ENCODE data around the gene GRIN2C. TPM values are rescaled to one million over a fixed set of nuclear protein-coding genes. Genes with fewer than 3 reads are reported as not detected.

Gene GRIN2C
- total RNA-seq, 2 experiments from 2014 or later = not detected

DNA sequence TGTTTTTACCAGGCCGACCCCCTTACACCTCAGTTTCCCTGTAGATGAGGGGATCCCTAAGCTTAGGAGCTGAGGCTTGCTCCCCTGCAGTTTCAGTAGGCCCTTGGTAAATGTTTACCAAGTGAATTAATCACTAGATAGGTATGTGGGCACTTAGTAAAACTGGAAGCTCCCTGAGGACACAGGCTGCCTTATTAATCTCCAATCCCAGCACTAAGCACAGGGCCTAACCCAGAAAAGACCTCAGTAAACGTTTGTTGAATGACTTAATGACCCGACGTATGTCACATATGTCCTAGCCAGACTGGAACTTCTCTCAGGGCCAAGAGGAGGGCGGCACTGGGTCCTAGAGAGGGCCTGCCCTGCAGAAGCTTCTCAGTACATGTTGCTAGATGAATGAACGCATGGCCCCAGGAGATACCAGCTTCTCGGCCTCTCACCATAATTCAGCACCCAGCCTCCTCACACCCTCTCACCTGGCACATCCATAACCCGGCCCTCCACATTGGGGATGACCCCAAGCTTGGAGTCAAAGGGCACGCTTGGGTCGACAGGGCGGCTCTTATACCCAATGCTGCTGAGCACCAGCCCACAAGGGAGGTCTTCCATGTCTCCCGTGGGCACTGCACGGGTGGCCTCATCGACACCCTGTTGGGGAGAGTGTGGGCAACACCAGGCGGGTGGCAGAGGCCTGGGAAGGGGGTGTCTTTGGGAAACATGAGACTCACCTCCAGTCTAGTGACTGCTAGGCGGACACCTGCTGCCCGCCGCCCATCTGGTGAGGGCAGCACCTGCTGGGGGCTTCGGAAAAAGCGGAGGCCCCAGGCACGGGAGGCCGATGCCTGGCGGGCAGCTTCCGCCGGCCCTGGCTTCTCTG is 4.0 kb upstream of the GRIN2C start:
- peaks cover 29 to 36% of the 10 kb centered on the region in 2 experiments for H3K27me3 ChIP-seq (ENCODE audit: control insufficient read depth in 1 of 2, insufficient read depth in 2 of 2, low read length in 2 of 2)
- POLR2A ChIA-PET = no interaction called here
- CTCF ChIA-PET = interaction anchor here (1.9 to 3.0 kb wide), 2 partner anchors 72 to 206 kb away, joined by 10 to 16 read pairs; no protein-coding TSS in a partner anchor
- no peak overlapping the region for H3K4me3 Mint-ChIP-seq
- H3K36me3 ChIP-seq (ENCODE audit: insufficient read depth, low read length) = no peaks in the 10 kb centered on the region
- H3K4me3 ChIP-seq (ENCODE audit: low read length) = no peak overlapping the region
- intact Hi-C loops (cut with DNase I, micrococcal nuclease) = loop anchor here in 1 of 2 experiments (5.0 kb wide), 1 partner anchor 116 kb away; the partner anchor contains the start of gene NHERF1
- peaks cover 19% of the 10 kb centered on the region for H3K4me1 Mint-ChIP-seq (ENCODE audit: low read depth)
- peaks cover 37% of the 10 kb centered on the region for H3K4me1 ChIP-seq (ENCODE audit: insufficient read depth, low read length)
- no peak overlapping the region for H3K27ac Mint-ChIP-seq
- TF ChIP-seq, protein P1, sequence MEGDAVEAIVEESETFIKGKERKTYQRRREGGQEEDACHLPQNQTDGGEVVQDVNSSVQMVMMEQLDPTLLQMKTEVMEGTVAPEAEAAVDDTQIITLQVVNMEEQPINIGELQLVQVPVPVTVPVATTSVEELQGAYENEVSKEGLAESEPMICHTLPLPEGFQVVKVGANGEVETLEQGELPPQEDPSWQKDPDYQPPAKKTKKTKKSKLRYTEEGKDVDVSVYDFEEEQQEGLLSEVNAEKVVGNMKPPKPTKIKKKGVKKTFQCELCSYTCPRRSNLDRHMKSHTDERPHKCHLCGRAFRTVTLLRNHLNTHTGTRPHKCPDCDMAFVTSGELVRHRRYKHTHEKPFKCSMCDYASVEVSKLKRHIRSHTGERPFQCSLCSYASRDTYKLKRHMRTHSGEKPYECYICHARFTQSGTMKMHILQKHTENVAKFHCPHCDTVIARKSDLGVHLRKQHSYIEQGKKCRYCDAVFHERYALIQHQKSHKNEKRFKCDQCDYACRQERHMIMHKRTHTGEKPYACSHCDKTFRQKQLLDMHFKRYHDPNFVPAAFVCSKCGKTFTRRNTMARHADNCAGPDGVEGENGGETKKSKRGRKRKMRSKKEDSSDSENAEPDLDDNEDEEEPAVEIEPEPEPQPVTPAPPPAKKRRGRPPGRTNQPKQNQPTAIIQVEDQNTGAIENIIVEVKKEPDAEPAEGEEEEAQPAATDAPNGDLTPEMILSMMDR (IDR thresholded peaks at IDR 0.05) = no peak
- no peak for DNase-seq
- peaks cover 0 to 12% of the 10 kb centered on the region in 2 experiments for H3K9me3 ChIP-seq (ENCODE audit: control insufficient read depth in 1 of 2, insufficient read depth in 1 of 2, low read length in 2 of 2)
- H3K27ac ChIP-seq (ENCODE audit: low read depth in 1 of 2, low read length in 2 of 2) = no peak overlapping the region
- peaks cover 35% of the 10 kb centered on the region for H3K27me3 Mint-ChIP-seq
- H3K36me3 Mint-ChIP-seq (ENCODE audit: low read depth) = no peaks in the 10 kb centered on the region
- no peak for ATAC-seq (ENCODE audit: poor library complexity)
- no peaks in the 10 kb centered on the region for H3K9me3 Mint-ChIP-seq

DNA sequence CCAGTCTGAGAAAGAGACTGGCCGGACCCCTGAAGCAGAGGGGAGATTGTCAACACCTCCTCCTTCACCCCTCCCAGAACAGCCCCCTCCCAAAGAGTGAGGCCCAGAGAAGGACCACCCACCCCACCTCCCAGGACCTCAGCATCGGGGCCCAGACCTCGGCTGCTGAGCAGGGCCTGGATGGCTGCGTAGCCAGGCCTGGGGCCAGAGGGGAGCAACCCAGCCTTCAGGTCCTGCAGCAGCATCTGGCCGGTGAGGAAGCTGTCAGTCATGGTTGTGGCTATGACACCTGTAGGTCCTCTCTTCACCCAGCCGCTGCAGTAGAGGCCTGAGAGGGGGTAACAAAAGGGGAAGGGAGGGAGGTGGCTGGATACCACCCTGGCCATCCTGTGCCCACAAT is 3.2 kb upstream of the GRIN2C start:
- Histone ChIP-seq H3K9me3 (ENCODE audit: control insufficient read depth in 1 of 2, insufficient read depth in 1 of 2, low read length in 2 of 2) (peaks cover 0 to 12% of the 10 kb centered on the region in 2 experiments), H3K27me3 (ENCODE audit: control insufficient read depth in 1 of 2, insufficient read depth in 2 of 2, low read length in 2 of 2) (peaks cover 30 to 40% of the 10 kb centered on the region in 2 experiments), H3K4me1 (ENCODE audit: insufficient read depth, low read length) (peaks cover 37% of the 10 kb centered on the region), H3K4me3 (ENCODE audit: low read length) (no peak overlapping the region), H3K27ac (ENCODE audit: low read depth in 1 of 2, low read length in 2 of 2) (no peak overlapping the region), H3K36me3 (ENCODE audit: insufficient read depth, low read length) (no peaks in the 10 kb centered on the region)
- ChIA-PET CTCF (interaction anchor here (0.7 to 3.0 kb wide), 8 partner anchors 8 to 328 kb away, joined by 3 to 18 read pairs (median 10); partner anchors contain the start of gene FDXR), POLR2A (interaction anchor here (0.6 to 2.3 kb wide), 8 partner anchors 10 to 205 kb away, joined by 3 to 9 read pairs (median 4); partner anchors contain the start of gene FDXR)
- Mint-ChIP-seq H3K27ac (no peak overlapping the region), H3K9me3 (no peaks in the 10 kb centered on the region), H3K27me3 (peaks cover 43% of the 10 kb centered on the region), H3K36me3 (ENCODE audit: low read depth) (no peaks in the 10 kb centered on the region), H3K4me3 (no peak overlapping the region), H3K4me1 (ENCODE audit: low read depth) (peaks cover 19% of the 10 kb centered on the region)
- intact Hi-C loops (cut with DNase I, micrococcal nuclease) = loop anchor here in 1 of 2 experiments (1.0 to 5.0 kb wide), 2 partner anchors 72 to 116 kb away; partner anchors contain the start of gene NHERF1
- ATAC-seq (ENCODE audit: poor library complexity) (no peak), DNase-seq (no peak)
- TF ChIP-seq, protein P1 (IDR thresholded peaks at IDR 0.05) = no peak

DNA sequence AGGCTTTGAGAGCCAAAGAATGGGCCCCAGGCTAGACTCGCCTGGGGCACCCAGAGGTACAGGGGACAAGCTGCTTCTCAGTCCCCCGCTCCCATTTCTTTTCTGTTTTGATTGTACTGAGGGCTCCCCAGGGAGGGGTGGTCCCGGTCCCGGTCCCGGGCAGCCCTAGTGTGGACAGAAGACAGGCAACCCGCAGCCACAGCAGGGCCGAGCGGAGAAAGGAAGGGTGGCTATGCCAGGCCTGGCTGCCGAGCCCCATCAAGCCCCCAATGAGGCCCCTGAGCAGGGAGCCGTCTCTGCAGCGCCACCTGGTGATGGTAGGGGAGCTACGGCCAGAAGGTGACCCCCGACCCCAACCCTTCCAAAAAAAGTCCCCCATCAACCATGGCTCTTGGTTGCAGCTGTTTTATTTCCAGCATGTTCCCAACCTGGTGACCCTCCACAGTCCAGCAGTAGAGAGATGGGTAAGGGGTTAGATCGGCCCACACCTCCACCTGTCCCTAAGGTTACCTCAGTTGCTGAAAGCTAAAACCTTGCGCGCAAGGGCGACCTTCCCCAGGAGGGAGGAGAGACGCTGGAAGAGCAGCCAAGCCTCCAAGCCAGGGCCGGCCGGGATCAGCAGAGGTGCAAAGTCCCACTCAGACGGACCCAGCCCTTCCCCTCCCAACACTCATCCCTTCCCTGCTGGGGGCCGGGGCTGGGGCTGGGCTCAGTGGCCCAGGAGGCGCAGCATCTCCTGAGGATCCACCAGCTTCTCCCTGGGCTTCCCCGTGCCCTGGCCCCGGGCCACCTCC is 2.6 kb upstream of the GRIN2C start:
- Mint-ChIP-seq H3K9me3 (no peaks in the 10 kb centered on the region), H3K36me3 (ENCODE audit: low read depth) (no peaks in the 10 kb centered on the region), H3K27ac (no peak overlapping the region), H3K27me3 (peaks cover 49% of the 10 kb centered on the region), H3K4me1 (ENCODE audit: low read depth) (peaks cover 19% of the 10 kb centered on the region), H3K4me3 (peak overlapping the region; percentile 38)
- POLR2A ChIA-PET = interaction anchor here (0.6 to 2.3 kb wide), 10 partner anchors 10 to 205 kb away, joined by 3 to 9 read pairs (median 4); partner anchors contain the start of gene FDXR
- H3K9me3 ChIP-seq (ENCODE audit: control insufficient read depth in 1 of 2, insufficient read depth in 1 of 2, low read length in 2 of 2) = peaks cover 0 to 15% of the 10 kb centered on the region in 2 experiments
- intact Hi-C loops (cut with DNase I, micrococcal nuclease) = loop anchor here in 1 of 2 experiments (1.0 to 5.0 kb wide), 2 partner anchors 71 to 115 kb away; partner anchors contain the start of gene NHERF1
- CTCF ChIA-PET = interaction anchor here (0.7 to 3.0 kb wide), 10 partner anchors 9 to 327 kb away, joined by 3 to 18 read pairs (median 7); partner anchors contain the start of gene FDXR
- H3K4me3 ChIP-seq (ENCODE audit: low read length) = peak overlapping the region; percentile 3
- TF ChIP-seq, protein P1 (IDR thresholded peaks at IDR 0.05) = peak; percentile 56
- H3K27me3 ChIP-seq (ENCODE audit: control insufficient read depth in 1 of 2, insufficient read depth in 2 of 2, low read length in 2 of 2) = peaks cover 34 to 47% of the 10 kb centered on the region in 2 experiments
- H3K4me1 ChIP-seq (ENCODE audit: insufficient read depth, low read length) = peaks cover 37% of the 10 kb centered on the region
- DNase-seq (peak; percentile 50 to 84 (median 64)), ATAC-seq (ENCODE audit: poor library complexity) (peak; percentile 64)
- H3K27ac ChIP-seq (ENCODE audit: low read depth in 1 of 2, low read length in 2 of 2) = no peak overlapping the region
- H3K36me3 ChIP-seq (ENCODE audit: insufficient read depth, low read length) = no peaks in the 10 kb centered on the region
